GM21528 (cell line): Measurements from ENCODE around the gene FOXJ1.

Source experiments
- ATAC-seq: cut with Tn5 transposase; IDR thresholded peaks from one replicate; pipeline ENCODE4 v1.9.1; 2021; ENCODE audit warnings: mild to moderate bottlenecking, moderate library complexity; ENCODE audit not compliant: unreplicated experiment, low FRiP score

FOXJ1 gene

GRCh38 chr17:76097716-76098295, 43.2 kb downstream of the FOXJ1 start:
- no peak for ATAC-seq

DNA sequence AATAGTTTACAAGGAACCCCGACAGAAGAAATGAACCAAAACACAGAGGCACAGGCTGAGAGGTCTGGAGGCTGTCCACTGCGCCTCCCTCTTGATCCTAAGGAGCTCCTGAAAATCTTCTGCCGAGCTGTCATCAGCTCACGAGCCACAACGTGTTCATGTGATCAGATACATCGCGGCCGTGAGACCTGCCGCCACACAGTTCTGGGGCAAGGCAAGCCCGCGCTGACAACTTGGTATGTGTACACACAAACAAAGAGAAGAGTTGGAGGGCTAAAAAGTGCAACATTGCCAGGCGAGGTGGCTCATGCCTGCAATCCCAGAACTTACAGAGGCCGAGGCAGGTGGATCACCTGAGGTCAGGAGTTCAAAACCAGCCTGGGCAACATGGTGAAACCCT, 45.1 kb downstream of the FOXJ1 start:
- ATAC-seq: no peak

DNA sequence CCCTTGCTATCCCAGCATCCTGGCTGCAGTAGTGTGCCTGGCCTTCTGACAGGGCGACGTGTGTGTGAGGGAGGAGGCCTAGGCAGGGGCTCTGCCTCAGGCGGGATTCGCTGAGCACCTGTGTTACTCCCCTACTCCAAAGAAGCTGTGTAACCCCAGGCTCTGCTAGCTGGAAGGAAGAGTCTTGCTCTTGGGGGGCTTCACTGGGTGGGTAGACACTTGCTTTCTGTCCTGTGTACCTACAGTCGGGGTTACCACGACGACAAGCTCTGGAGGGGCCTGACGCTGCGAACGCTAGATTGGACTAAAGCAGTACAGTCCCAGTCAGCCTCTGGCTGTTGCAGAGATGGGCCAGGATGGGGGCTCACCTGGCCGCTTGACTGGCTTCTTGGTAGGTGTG, 47.0 kb downstream of the FOXJ1 start:
- ATAC-seq: no peak

- ATAC-seq: no peak
Measured at GRCh38 chr17:76092526-76093413, 48.3 kb downstream of the FOXJ1 start.

DNA sequence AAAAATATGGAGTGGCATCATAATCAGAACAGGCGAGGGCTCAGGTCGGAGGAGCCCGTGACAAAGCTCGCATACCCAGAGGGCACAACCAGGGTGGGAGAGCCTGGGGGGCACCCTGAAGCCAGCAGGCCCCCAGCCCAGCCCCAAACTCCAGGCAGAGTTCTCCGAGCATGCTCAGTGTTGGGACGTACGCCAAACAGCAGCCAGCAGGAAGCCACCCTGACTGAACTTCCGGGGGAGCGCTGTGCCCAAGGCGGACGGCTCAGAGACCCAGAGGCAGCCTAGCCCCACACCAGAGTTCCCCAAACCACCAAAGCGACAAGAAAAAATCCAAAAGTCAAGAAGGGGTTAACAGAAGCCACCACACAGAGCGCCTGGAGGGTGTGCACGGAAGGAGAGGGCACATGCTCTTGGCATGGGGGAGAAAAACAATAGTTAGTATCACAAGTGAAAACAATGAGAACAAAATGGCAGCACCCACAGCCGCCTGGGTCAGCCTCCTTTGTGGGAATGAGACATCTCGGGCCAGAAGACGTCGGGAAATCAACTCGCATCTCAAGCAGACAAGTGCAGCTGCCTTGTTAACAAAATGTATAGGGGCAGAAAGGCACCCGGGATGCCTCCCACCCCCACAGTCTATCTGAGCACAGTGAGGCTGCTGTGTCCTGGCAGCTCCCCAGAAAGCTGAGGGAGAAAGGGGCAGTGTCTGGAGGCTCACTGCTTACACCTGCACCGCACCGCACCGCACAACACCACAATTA, 49.3 kb downstream of the FOXJ1 start:
- no peak for ATAC-seq

DNA sequence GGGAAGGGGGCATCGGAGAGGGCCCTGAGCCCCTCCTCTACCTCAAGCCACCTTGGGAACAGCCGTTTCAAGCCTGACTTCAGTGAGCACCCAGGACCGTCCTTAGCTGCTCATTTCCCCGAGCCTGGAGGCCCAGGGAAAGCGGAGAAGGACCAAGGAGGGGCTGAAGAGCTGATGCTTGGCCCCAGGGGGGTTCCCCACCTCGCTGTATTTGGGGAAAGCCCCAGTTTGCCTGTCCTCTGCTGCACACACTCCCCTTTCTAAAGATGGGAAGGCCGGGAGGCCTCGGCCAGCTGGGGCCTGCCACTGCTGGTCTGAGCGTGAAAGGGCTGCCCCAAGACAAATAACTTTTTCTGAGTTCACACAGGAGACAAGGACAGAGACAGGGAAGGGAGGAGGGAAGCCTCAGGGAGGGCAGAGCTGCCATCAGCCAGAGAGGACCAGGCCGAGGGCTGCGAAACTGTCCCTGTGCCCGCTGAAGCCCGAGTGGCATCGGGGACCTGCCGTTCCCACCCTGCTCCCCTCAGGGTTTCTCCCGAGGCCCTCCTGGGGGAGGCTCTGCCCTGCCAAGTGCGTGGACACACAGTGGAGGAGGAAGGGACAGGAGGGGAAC, 50.4 kb downstream of the FOXJ1 start:
- ATAC-seq: no peak

DNA sequence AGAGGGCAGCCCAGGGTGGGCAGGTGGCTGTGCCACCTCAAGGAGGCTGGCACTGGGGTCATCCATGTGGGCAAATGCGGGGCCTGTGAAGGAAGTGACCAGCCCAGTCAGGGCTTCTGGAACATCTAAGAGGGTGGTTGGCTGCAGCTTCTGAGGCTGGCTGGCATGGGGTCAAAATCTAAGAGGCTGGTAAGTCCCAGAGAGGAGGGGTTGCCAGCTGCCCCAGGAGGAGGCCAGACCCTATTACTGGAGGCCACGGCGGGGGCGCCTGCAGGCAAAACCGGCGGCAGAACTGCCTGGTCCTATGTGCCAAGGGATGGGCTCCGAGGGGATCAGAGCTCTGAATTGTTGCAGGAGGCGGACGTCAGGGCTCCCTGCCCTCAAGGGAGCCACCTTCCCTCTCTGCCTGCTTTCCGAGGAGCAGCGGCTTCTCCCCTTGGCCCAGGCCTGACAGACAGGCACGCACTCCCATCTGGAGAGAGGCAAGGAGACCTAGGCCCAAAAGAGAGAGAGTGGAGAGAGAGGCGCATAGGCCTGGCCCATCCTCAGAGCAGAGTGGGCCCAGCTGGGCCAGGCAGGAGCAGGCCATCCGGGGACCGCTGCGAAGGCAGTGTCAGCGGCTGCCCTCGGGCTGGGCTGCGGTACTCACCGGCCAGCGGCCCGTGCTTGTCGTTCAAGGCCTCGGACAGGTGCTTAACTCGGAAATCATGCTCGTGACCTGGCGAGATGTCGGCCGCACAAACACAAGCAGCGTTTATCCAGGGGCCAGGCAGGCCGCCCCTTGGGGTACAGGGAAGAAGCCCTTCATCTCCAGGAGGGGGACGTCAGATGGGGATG, 51.1 kb downstream of the FOXJ1 start:
- no peak for ATAC-seq

GRCh38 chr17:76088868-76089576, 52.0 kb downstream of the FOXJ1 start:
- no peak for ATAC-seq

DNA sequence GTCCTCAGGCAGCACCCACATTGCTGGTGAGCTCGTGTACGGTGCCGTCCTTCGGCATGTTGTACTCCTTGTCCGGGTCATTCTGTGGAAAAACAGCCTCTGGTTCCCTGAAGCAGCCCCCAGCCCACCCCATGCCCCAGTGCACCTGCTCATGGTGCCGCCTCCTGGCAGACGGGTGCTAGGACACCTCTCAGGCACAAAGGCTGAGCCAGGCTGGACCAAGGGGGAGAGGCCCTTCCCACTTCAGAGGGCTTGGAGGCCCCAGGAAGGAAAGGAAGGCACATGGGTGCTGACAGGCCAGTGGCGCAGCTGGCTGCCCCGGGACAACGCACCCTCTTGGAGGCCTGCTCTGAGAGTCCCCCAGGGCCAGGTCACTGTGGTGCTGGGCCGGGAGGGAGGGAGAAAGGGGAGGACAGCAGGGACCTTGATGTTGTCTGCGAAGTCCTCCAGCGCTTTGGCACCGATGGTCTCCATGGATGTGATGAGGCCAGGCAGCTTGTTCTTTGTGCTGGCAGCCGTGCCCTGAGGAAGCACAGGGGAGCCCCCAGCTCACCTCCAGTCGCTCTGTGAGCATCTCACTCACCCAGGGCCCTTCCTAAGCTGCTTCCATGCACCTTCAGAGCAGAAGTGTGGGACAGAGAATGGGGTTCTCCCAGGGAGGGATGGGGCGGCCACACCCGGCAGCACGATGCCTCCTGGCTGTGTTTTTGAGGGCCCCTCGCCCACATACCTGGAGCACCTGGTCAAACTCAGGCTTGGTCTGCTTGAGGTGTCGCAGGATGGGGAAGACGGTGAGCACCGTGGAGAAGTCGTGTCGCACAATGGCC, 52.8 kb downstream of the FOXJ1 start:
- no peak for ATAC-seq

GRCh38 chr17:76087531-76087930, 53.5 kb downstream of the FOXJ1 start:
- ATAC-seq: no peak

GRCh38 chr17:76086384-76086783, 54.7 kb downstream of the FOXJ1 start:
- no peak for ATAC-seq
